NCI-H146 treated with DMSO at 0.1 percent for 48 hours (cell line): ENCODE data around the gene STK39.

Experiments used
- DNase-seq: peaks from one replicate; lab custom pipeline; 2025; ENCODE audit not compliant: unreplicated experiment; lab: John Stamatoyannopoulos, UW

The STK39 gene

GRCh38 chr2:168021800-168022587 lies 225.4 kb downstream of the STK39 start:
- no peak for DNase-seq

GRCh38 chr2:168015274-168015953 lies 232.0 kb downstream of the STK39 start:
- no peak for DNase-seq

- DNase-seq = no peak
These were observed 237.5 kb downstream of the STK39 start for GRCh38 chr2:168009900-168010299.

- no peak for DNase-seq
These were observed 238.7 kb downstream of the STK39 start for GRCh38 chr2:168008646-168009195.

- DNase-seq = no peak
These were observed 240.9 kb downstream of the STK39 start for GRCh38 chr2:168006498-168006897.

- DNase-seq = no peak
These were observed 241.8 kb downstream of the STK39 start for GRCh38 chr2:168005586-168005985.

GRCh38 chr2:168003876-168004275 lies 243.5 kb downstream of the STK39 start:
- DNase-seq = no peak

- DNase-seq = no peak
These were observed 245.3 kb downstream of the STK39 start for GRCh38 chr2:168002021-168002553.

- no peak for DNase-seq
These were observed 255.1 kb downstream of the STK39 start for GRCh38 chr2:167992278-167992677.

GRCh38 chr2:167990062-167990461 lies 257.3 kb downstream of the STK39 start:
- DNase-seq = no peak

- DNase-seq = no peak
These were observed 259.1 kb downstream of the STK39 start for GRCh38 chr2:167988296-167988695.

- no peak for DNase-seq
These were observed 259.8 kb downstream of the STK39 start for GRCh38 chr2:167987558-167987957.

GRCh38 chr2:167987026-167987425 lies 260.4 kb downstream of the STK39 start:
- no peak for DNase-seq

- no peak for DNase-seq
These were observed 261.2 kb downstream of the STK39 start for GRCh38 chr2:167986223-167986622.

GRCh38 chr2:167981945-167982344 lies 265.4 kb downstream of the STK39 start:
- no peak for DNase-seq

- DNase-seq = no peak
These were observed 267.0 kb downstream of the STK39 start for GRCh38 chr2:167980439-167980838.

GRCh38 chr2:167972746-167973145 lies 274.6 kb downstream of the STK39 start:
- DNase-seq = no peak

- DNase-seq = no peak
These were observed 275.4 kb downstream of the STK39 start for GRCh38 chr2:167972020-167972419.

GRCh38 chr2:167966937-167967913 lies 280.2 kb downstream of the STK39 start:
- DNase-seq = no peak

- no peak for DNase-seq
These were observed 281.3 kb downstream of the STK39 start for GRCh38 chr2:167965907-167966761.
